Activated CD8-positive, alpha-beta memory T cell treated with anti-CD3 and anti-CD28 coated beads, Interleukin-2, amount 50 U/mL, for 24 hours (primary cell): ENCODE data around the gene FBXO39.
"Not testable (repeated sequence)": the region's sequence is repeated elsewhere in the genome, so short reads cannot be mapped to it uniquely, and the experiment has no call there.

Experiments
- DNase-seq: peaks from one replicate; pipeline ENCODE4 v3.0.0-alpha.2; 2020; ENCODE audit errors: extremely low read depth

Gene FBXO39

GRCh38 chr17:6793748-6794493 lies 17.9 kb downstream of the FBXO39 start:
- DNase-seq = no peak

- DNase-seq = no peak
These were observed 20.2 kb downstream of the FBXO39 start for GRCh38 chr17:6796017-6796886.

GRCh38 chr17:6796887-6797490 lies 21.0 kb downstream of the FBXO39 start:
- DNase-seq = no peak

DNA sequence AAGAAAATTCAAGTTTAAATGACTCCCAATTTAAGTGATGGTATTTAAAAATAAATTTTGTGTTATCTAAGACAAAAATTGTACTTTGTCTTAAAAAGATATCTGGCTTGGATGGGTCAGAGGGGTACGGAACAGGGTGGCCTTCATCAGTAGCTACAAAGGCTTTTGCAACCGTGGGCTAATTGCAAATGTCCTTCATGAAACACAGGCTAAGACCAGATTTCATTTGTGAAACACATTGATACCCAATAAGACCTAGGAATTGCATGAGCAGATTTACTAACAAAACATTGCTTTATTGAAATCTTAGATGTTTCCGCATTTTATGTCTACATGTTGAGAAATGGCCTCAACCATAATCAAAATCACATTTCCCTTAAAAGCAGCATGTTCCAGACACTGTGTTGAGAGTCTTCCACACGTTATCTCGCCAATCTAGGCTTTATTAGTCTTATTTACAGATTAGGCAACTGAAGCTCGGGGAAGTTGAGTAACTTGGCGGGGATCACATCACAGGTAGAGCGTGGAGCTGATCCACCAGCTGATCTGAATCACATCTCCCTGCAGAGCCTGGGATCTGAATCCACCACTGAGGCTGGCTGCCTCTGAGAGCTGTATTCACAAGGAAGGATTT lies 21.8 kb downstream of the FBXO39 start:
- no peak for DNase-seq

- no peak for DNase-seq
These were observed 23.7 kb downstream of the FBXO39 start for GRCh38 chr17:6799738-6800137.

- no peak for DNase-seq
These were observed 24.5 kb downstream of the FBXO39 start for GRCh38 chr17:6800422-6801027.

GRCh38 chr17:6811510-6811909 lies 35.5 kb downstream of the FBXO39 start:
- no peak for DNase-seq

- DNase-seq = no peak
These were observed 36.3 kb downstream of the FBXO39 start for GRCh38 chr17:6812295-6812694.

- DNase-seq = no peak
These were observed 39.8 kb downstream of the FBXO39 start for GRCh38 chr17:6815775-6816174.

- not testable (repeated sequence) for DNase-seq
These were observed 40.4 kb downstream of the FBXO39 start for GRCh38 chr17:6816368-6816767.

GRCh38 chr17:6818938-6819337 lies 42.9 kb downstream of the FBXO39 start:
- DNase-seq = no peak

DNA sequence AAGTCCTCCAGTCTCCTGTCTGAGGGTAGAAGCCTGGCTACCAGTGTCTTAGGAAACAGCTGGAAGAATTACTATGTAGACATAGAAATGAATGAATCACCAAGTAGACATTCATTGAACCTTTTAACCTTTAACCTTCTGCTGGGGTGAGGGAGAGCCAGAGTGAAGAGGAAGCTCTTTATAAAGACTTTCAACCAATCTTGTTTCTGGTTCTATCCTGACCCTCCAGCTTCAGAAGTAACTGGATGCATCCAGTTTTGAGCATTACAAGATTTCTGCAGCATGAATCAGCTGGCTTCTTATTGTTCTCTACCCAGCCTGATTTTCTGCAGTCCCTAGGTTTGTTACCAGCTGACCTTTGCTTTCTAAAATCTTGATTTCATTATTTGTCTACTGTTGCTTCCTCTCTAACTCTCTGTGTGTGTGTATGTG lies 47.0 kb downstream of the FBXO39 start:
- no peak for DNase-seq

DNA sequence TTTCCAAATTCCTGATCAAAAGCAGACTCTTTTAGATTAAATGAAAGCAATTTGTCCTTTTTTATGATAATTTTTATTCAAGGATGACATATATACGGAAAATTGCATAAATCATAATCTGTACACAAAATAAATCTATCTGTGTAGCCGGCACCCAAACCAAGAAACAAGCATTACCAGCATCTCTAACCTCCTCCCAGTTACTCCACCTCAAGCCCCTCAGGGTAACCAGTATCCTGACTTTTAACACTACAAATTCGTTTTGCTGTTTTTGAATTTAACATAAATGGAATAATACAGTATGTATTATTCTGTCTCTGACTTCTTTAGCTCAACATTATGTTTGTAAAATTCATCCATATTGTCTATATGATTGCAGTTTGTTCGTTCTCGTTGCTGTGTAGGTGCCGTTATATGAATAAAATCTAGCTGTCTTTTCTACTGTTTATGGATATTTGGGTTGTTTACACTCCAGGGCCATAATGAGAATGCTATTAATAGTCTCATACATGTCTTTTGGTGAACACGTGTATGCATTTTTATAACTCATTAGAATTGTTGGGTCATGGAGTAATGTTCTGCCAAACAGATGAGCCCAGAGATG lies 54.5 kb downstream of the FBXO39 start:
- DNase-seq = no peak

DNA sequence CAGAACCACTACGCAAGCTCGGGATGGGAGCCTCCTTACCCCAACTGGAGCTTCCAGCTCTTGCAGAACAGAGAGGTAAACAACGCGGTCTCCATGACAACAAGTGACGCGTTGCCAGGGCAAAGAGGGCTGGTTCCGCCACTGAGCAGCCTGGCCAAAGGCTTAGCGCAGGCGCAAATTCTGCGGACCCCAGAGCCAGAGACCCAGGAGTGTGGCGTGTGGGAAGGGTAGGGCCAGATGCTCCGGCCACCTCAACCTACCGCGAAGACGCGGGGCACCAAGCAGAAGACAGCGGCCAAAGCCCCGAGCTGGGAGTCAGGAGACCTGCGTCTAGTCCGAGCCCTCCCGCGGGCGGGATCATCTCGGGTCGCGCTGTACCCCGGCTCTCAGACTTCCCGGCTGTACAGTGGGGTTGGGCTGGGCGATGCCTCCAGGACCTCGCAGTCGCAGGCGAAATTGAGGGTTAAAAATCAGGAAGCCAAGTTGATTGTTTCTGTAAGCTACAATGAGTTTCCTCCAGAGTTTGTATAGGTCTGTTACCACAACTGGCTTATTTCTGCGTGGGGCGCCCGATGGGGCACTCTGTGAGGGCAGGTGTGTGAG lies 55.7 kb downstream of the FBXO39 start, which contains the start of gene TEKT1:
Gene TEKT1, minus strand, starts transcription at position 69 of the 603 bp plus-strand sequence. CDS start 1,353 bp downstream, outside the sequence.
- peak; percentile 47 for DNase-seq
